GM04504 (cell line): ENCODE measurements around the gene FAM43B.
A peak's percentile ranks its signal among the peaks of the same experiment; 100 is the strongest.
"Not testable (repeated sequence)": the region's sequence is repeated elsewhere in the genome, so short reads cannot be mapped to it uniquely, and the experiment has no call there.

Experiments used
- DNase-seq: peaks from one replicate; pipeline ENCODE4 v3.0.0-alpha.2; 2012; ENCODE audit warnings: low read depth

The FAM43B gene, protein sequence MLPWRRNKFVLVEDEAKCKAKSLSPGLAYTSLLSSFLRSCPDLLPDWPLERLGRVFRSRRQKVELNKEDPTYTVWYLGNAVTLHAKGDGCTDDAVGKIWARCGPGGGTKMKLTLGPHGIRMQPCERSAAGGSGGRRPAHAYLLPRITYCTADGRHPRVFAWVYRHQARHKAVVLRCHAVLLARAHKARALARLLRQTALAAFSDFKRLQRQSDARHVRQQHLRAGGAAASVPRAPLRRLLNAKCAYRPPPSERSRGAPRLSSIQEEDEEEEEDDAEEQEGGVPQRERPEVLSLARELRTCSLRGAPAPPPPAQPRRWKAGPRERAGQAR

DNA sequence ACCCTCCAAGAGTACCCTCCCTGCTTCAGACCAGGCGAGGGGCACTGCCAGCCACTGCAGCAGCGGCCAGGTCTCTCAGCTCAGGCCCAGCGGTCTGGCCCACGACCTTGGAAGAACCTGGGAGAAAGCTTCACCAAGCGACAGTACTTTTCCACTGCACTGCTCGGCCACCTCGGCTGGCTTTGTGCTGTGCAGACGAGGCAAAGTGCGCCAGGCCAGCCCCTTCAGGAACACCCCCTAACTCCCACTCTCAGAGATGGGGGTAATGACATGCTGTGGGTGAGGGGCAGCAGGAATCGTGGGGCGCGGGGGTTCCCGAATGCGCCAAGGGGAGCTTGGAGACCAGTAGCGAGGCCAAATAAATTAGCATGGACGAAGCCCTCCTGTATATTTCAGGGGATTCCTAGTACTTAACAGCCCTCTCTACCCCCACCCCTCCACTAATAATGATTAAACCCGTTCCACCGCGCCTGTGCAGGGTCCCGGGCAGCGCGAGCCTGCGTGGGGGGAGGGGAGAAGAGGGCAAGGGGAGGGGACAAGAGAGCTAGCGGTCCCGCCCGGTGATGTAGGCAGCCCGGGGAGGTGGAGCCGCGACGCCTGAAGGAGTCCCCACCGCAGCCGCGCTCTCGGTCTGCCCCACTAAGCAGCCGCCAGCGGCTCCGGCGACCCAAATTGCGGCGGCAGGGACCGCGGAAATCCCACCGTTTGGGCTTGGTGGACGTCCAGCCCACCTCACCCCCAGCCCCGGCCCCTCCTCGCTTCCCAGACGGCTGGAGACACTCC, at the start of gene FAM43B:
TSS of gene FAM43B (plus strand) at position 629 of the 783 bp plus-strand sequence. CDS start 401 bp downstream, outside the sequence.
- no peak for DNase-seq

- no peak for DNase-seq
These were observed 46.9 kb upstream of the FAM43B start for GRCh38 chr1:20505488-20505887.

- DNase-seq: no peak
These were observed 45.2 kb upstream of the FAM43B start for GRCh38 chr1:20507248-20507563.

GRCh38 chr1:20507564-20508410, 44.6 kb upstream of the FAM43B start, which contains the start of gene MUL1:
MUL1 (minus strand) TSS chr1:20508151; CDS start chr1:20508024, 127 bp downstream.
- DNase-seq: peak; percentile 81

DNA sequence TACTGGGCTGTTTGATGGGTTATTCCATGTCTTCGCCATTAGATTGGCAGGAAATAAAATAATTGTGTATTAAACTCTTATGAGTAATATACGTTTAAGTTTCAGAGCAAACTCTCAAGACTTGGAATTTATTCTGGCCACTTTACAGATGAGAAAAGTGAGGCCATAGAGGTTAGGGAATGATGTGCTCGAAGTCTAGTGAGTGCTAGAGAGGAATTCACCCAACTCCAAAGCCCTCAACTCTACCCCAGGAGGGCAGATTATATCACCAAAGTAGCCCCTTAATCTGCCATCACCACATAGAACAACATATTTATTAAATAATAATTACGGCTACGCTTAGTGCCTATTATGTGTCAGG, 44.0 kb upstream of the FAM43B start:
- DNase-seq: no peak

DNA sequence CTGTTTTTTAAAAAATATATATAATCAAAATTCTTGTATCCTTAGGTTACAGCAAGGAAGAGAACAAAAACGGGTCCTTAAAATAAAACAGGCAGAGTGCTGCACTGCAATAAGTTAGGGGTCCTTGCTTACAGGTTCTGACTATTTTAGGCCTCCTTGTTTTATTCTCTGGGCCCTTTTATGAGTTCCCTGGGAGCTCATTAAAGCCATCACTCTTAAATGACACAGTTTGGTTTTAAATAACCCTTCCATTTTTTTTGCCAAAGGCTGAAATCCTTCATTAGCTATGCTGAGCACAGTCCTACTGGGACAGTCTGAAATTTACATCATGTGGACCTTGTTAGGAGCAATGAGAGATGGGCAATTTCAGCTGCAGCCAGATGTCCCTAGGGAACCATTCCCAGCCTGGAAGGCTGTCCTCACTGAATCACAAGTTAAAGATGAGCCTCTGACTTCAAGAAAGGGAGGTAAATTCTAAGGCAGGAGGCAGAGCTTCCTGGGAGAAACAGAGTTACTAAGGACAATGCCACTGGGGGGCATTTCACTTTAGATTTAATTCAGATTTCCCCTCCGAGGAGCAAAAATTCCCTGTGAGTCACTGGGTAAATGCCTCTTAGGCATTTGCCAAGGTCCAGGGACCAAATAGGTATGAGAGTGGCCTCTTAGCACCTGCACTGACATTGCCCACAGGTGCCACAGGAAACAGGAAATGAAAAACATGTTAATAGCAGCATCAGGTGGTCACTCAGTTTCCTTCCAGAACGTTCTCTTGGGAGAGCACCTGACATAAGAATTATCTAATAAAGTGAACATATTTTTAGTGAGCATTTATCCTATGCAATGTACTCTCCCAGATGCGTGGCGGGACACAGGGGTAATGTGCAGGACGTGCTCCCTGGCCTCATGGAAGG, 40.6 kb upstream of the FAM43B start:
- DNase-seq: peak; percentile 67

DNA sequence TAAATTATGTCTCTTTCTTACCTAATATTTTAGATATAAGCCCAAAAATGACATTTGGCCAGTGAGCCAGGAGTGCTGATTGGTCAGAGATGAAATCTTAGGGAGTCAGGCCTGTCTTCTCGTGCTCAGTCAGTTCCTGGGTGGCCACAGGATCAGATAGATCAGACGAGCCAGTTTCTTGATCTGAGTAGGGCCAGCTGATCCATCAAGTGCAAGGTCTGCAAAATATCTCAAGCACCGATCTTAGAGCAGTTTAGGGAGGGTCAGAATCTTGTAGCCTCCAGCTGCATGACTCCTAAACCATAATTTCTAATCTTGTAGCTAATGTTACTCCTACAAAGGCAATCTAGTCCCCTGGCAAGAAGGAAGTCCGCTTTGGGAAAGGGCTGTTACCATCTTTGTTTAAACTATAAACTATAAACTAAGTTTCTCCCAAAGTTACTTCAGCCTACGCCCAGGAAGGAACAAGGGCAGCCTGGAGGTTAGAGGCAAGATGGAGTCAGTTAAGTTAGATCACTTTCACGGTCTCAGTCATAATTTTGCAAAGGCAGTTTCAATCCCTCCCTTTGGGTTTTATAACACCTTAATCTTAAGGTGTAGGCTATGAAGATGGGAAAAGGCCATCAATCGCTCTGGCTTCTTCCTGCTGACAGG, 32.6 kb upstream of the FAM43B start:
- not testable (repeated sequence) for DNase-seq

DNA sequence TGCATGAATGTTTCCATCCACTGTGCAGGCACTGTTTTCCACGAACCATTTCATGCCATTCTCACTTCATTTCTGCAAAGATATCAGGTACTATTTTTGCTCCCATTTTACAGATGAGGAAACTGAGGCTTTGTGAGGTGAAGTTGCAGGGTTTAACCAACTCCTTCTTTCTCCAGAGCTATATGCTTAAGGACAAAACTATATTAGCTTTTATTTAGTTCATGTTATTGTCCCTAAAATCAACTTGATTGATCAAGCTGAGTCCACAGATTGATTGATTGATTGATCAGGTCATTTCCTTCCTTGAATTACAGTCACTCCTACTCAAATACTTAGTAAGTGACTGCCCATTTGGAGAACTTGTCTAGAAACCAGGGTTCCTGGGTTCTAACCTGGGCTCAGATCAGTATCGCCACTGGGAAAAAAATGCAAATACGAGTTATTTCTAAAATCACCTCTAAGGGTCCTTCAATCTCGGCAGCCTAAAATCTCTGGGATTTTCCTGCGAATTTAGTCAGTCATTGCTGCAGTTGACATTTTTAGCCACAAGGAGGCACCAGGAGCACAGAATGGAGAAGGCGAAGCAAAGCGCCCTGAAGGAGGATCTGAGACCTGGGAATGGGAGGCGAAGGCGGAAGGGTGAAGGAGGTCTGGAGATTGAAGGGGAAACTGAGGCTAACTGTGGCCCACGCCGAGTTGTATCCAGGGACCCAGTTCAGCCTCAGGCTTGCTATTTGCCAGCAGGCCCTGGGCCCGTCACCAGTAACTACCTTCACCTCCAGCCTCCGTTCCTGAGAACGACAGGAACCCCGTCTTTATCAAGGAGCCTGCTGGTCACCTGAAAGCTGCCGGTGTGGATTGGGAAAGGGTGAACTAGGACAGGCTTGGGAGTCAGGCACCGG, 30.2 kb upstream of the FAM43B start:
- DNase-seq: peak; percentile 51

DNA sequence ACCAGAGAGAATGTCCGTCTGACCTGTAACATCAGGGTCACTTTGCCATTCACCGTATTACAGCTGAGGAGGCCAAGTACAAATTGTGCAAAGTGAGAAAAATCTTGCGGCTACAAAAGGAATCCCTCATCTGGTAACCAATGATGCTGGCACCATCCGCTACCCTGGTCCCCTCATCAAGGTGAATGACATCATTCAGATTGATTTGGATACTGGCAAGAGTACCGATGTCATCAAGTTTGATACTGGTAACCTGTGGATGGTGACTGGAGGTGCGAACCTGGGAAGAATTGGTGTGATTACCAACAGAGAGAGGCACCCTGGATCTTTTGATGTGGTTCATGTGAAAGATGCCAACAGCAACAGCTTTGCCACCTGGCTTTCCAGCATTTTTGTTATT, 26.1 kb upstream of the FAM43B start:
- no peak for DNase-seq

DNA sequence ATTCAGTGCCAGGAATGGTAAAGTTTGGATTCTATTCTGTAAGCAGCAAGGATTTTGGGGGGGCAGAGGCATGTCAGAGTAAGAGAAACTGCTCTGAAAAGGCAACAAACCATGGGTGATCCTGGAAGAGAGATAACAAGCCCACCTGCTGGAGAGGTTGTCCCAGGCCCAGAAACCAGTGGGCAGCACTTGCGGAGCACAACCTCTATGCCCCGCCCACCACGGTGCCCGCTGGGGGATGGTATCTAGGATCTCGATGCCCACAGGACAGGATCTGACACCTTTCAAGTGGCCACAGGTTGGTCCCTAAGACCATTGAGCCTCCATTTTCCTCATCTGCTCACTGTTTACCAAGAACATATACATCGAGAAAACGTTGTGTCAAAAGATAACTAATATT, 24.2 kb upstream of the FAM43B start:
- no peak for DNase-seq

- no peak for DNase-seq
These were observed 22.1 kb upstream of the FAM43B start for GRCh38 chr1:20530306-20530705.

GRCh38 chr1:20530901-20531300, 21.5 kb upstream of the FAM43B start:
- DNase-seq: no peak

DNA sequence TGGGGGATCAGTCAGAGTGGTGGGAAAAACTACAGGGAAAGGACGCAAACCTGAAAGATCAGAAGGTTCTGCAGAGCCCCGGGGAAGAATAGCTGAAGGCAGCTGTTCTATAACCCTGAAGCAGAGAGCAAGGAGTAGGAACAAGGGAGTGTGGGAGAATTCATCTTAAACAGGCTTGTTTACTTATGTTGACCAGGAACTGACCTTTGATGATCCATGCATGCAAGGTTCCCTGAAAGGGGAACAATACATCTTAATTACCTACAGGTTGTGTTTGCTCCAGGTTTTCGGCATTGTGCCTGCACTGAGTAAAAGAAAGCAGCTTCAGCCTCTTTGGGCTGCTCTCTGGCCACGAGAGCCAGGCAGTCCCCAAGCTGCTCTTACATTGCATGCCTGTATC, 18.7 kb upstream of the FAM43B start:
- no peak for DNase-seq

DNA sequence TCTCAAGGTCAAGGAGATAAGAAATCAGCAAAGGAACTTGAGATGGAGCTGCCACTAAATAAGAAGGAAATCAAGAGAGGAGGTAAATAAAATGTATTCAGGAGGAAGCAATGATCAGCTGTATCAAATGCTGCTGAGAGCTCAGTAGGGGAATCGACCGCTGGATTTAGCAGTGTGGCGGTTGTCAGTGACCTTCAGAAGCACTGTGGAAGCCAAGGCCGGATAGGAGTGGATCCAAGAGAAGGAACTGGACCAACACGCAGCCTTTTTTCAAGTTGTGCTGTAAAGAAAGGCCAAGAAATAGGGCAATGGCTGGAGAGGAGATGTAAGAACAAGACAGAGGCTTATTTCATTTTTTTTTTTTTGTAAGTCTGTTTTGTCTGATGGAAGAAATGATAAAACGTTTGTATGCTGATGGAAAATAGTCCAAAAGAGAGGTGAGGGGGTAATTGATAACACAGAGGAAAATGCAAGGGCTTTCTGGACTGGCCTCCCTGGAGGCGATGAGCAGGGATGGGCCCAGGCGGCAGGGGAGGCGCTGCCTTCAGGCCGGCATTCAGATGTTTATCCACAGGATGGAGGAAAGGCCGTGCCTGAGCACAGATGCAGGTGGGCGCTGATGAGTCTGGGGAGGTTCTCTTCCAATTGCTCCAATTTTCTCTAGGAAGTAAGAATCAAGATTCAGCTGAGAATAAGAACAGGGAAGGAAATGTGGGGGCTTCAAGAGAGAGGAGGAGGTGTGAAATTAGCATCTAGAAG, 17.5 kb upstream of the FAM43B start:
- DNase-seq: no peak

- DNase-seq: no peak
These were observed 14.1 kb upstream of the FAM43B start for GRCh38 chr1:20538227-20538626.

- DNase-seq: no peak
These were observed 13.4 kb upstream of the FAM43B start for GRCh38 chr1:20538760-20539551.

DNA sequence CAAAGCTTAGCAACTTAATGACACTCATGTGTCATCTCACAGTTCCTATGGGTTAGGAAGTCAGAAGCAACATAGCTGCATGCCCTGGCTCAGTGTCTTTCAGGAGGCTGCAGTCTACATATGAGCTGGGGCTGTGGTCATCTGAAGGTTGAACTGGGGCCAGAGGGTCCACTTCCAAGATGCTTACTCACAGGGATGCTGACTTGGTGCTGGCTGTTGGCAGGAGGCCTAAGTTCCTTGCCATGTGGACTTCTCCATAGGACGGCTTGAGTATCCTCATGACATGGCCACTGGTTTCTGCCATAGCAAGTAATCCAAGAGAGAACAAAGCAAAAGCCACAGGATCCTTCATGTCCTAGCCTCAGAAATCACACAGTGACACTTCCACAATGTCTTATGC, 12.1 kb upstream of the FAM43B start:
- DNase-seq: no peak

DNA sequence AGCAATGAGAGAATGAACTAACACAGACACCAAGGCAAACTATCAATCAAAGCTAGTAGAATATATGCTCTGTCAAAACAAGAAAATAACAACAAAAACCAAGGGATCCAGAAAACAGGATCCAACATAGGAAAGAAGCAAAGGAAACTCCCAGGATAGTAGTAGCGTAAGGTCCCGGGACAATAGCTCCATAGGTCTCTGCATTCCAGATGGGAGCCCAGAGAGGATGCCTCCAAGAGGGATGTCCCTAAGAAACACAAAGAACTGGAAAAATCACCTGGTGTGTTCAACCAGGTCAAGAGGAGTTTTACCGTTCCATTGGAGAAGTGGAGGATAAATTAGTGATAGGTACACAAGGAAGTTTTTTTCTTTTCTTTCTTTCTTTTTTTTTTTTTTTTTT, 5.7 kb upstream of the FAM43B start:
- no peak for DNase-seq
